CD4-positive, CD25-positive, alpha-beta regulatory T cell (primary cell): Measurements from ENCODE around the gene DYNC1LI1. TPM values are rescaled to one million over a fixed set of nuclear protein-coding genes. Genes with fewer than 3 reads are reported as not detected.

Experiments used
- ATAC-seq, 2 donors: fragments of 150-1000 bp; cut with Tn5 transposase; one replicate each; pipeline ENCODE4 v1.10.0; 2021; ENCODE audit warnings: low read depth in 2 of 2, moderate number of reproducible peaks in 2 of 2, moderate library complexity in 1 of 2
- DNase-seq, 3 donors: peaks; one replicate each; pipeline versions ENCODE4 v3.0.0 to v3.0.0-alpha.2; 2012 to 2022; ENCODE audit warnings: mixed read lengths in 1 of 3
- H3K27ac ChIP-seq: one replicate; pipeline ENCODE4 v1.7.0; 2013; ENCODE audit warnings: mild to moderate bottlenecking, low read length; ENCODE audit not compliant: insufficient read depth, poor library complexity, severe bottlenecking
- H3K27me3 ChIP-seq: one replicate; pipeline ENCODE4 v1.7.0; 2013; ENCODE audit warnings: low read length; ENCODE audit not compliant: control insufficient read depth, insufficient read depth
- H3K36me3 ChIP-seq: one replicate; pipeline ENCODE4 v1.7.0; 2013; ENCODE audit warnings: mild to moderate bottlenecking, low read length, moderate library complexity; ENCODE audit not compliant: control insufficient read depth, insufficient read depth
- H3K4me1 ChIP-seq: 2 replicates; pipeline ENCODE4 v1.7.0; 2013; ENCODE audit warnings: mild to moderate bottlenecking, low read length; ENCODE audit not compliant: insufficient read depth, control insufficient read depth, poor library complexity, severe bottlenecking
- H3K4me3 ChIP-seq: one replicate; pipeline ENCODE4 v1.7.0; 2013; ENCODE audit warnings: low read depth, mild to moderate bottlenecking, low read length, moderate library complexity
- H3K9me3 ChIP-seq, 2 experiments: 1 replicate in 1 of 2; 2 replicates in 1 of 2; pipeline ENCODE4 v1.7.0; 2013; ENCODE audit warnings: low read length in 2 of 2, mild to moderate bottlenecking in 1 of 2, moderate library complexity in 1 of 2; ENCODE audit not compliant: control insufficient read depth in 2 of 2
- H3K27ac Mint-ChIP-seq, 3 donors: one replicate each; pipeline ENCODE4 v1.8.0; 2020 to 2022; ENCODE audit warnings: mild to moderate bottlenecking in 3 of 3, mixed read lengths in 3 of 3, moderate library complexity in 2 of 3
- H3K27me3 Mint-ChIP-seq: one replicate; pipeline ENCODE4 v1.8.0; 2022; ENCODE audit warnings: mild to moderate bottlenecking, mixed read lengths
- H3K36me3 Mint-ChIP-seq: one replicate; pipeline ENCODE4 v1.8.0; 2020; ENCODE audit warnings: mixed read lengths
- H3K4me1 Mint-ChIP-seq, 4 donors: one replicate each; pipeline ENCODE4 v1.8.0; 2020 to 2022; ENCODE audit warnings: mixed read lengths in 4 of 4, mild to moderate bottlenecking in 1 of 4
- H3K4me3 Mint-ChIP-seq, 4 donors: one replicate each; pipeline ENCODE4 v1.8.0; 2020 to 2022; ENCODE audit warnings: mild to moderate bottlenecking in 4 of 4, mixed read lengths in 4 of 4, moderate library complexity in 3 of 4
- H3K9me3 Mint-ChIP-seq, 7 donors: one replicate each; pipeline ENCODE4 v1.8.0; 2020 to 2022; ENCODE audit warnings: mixed read lengths in 7 of 7, mild to moderate bottlenecking in 3 of 7, moderate library complexity in 2 of 7
- polyA plus RNA-seq, 4 donors: library from polyadenylated mRNA; unstranded; fragments of 300-500 nt; fragmentation: Illumina TruSeq; gene quantifications; one replicate each; pipeline ENCODE4 v1.2.3, GENCODE V29; 2021
- total RNA-seq: library from RNA; stranded (reverse); gene quantifications from one replicate; pipeline ENCODE4 v1.2.3, GENCODE V29; 2022

Gene DYNC1LI1
- total and polyA plus RNA-seq, 5 donors from 2014 or later, result 24.8 to 37.2 (median 30.0) TPM

GRCh38 chr3:32606960-32607359 lies 36.3 kb upstream of the DYNC1LI1 start:
- H3K9me3 Mint-ChIP-seq, result peaks cover 0 to 1% (median 0%) of the 10 kb centered on the region in 7 donors

GRCh38 chr3:32606277-32606676 lies 35.6 kb upstream of the DYNC1LI1 start:
- no peaks in the 10 kb centered on the region for H3K4me1 Mint-ChIP-seq
- Histone ChIP-seq H3K27ac (no peak overlapping the region), H3K36me3 (no peaks in the 10 kb centered on the region), H3K9me3 (no peaks in the 10 kb centered on the region), H3K27me3 (peaks cover 3% of the 10 kb centered on the region), H3K4me3 (no peak overlapping the region), H3K4me1 (no peaks in the 10 kb centered on the region)
- peaks cover 15% of the 10 kb centered on the region for H3K27me3 Mint-ChIP-seq
- H3K27ac Mint-ChIP-seq, result no peak overlapping the region
- ATAC-seq, result no peak
- no peaks in the 10 kb centered on the region for H3K36me3 Mint-ChIP-seq
- H3K4me3 Mint-ChIP-seq, result no peak overlapping the region
- peaks cover 0 to 1% (median 0%) of the 10 kb centered on the region in 7 donors for H3K9me3 Mint-ChIP-seq
- no peak for DNase-seq

More at GRCh38 chr3:32606960-32607359, 36.3 kb upstream of the DYNC1LI1 start:
- Mint-ChIP-seq H3K27ac (no peak overlapping the region), H3K4me1 (no peaks in the 10 kb centered on the region), H3K36me3 (no peaks in the 10 kb centered on the region), H3K4me3 (no peak overlapping the region), H3K27me3 (peaks cover 15% of the 10 kb centered on the region)
- no peaks in the 10 kb centered on the region for H3K4me1 ChIP-seq
- no peak for ATAC-seq
- H3K4me3 ChIP-seq, result no peak overlapping the region
- DNase-seq, result no peak
- H3K36me3 ChIP-seq, result no peaks in the 10 kb centered on the region
- H3K27ac ChIP-seq, result no peak overlapping the region
- peaks cover 3% of the 10 kb centered on the region for H3K27me3 ChIP-seq
- H3K9me3 ChIP-seq, result no peaks in the 10 kb centered on the region

- Histone ChIP-seq H3K9me3 (no peaks in the 10 kb centered on the region), H3K27me3 (peaks cover 2% of the 10 kb centered on the region), H3K4me1 (no peaks in the 10 kb centered on the region), H3K4me3 (no peak overlapping the region), H3K27ac (no peak overlapping the region), H3K36me3 (no peaks in the 10 kb centered on the region)
- ATAC-seq, result no peak
- Mint-ChIP-seq H3K27me3 (peaks cover 21% of the 10 kb centered on the region), H3K27ac (no peak overlapping the region), H3K36me3 (no peaks in the 10 kb centered on the region), H3K4me3 (no peak overlapping the region), H3K4me1 (no peaks in the 10 kb centered on the region), H3K9me3 (peaks cover 0 to 1% (median 0%) of the 10 kb centered on the region in 7 donors)
- DNase-seq, result no peak
Measured at GRCh38 chr3:32603064-32603463, 32.4 kb upstream of the DYNC1LI1 start.

GRCh38 chr3:32602206-32602605 lies 31.5 kb upstream of the DYNC1LI1 start:
- no peaks in the 10 kb centered on the region for H3K36me3 Mint-ChIP-seq
- Histone ChIP-seq H3K27ac (no peak overlapping the region), H3K27me3 (peaks cover 4% of the 10 kb centered on the region), H3K4me3 (no peak overlapping the region), H3K4me1 (no peaks in the 10 kb centered on the region), H3K36me3 (no peaks in the 10 kb centered on the region), H3K9me3 (no peaks in the 10 kb centered on the region)
- ATAC-seq, result no peak
- peaks cover 30% of the 10 kb centered on the region for H3K27me3 Mint-ChIP-seq
- H3K27ac Mint-ChIP-seq, result no peak overlapping the region
- H3K4me1 Mint-ChIP-seq, result no peaks in the 10 kb centered on the region
- peaks cover 0 to 2% (median 0%) of the 10 kb centered on the region in 7 donors for H3K9me3 Mint-ChIP-seq
- H3K4me3 Mint-ChIP-seq, result no peak overlapping the region
- DNase-seq, result no peak

GRCh38 chr3:32601722-32602121 lies 31.1 kb upstream of the DYNC1LI1 start:
- Mint-ChIP-seq H3K9me3 (peaks cover 0 to 2% (median 0%) of the 10 kb centered on the region in 7 donors), H3K27ac (no peak overlapping the region), H3K36me3 (no peaks in the 10 kb centered on the region), H3K4me1 (no peaks in the 10 kb centered on the region), H3K4me3 (no peak overlapping the region), H3K27me3 (peaks cover 34% of the 10 kb centered on the region)
- Histone ChIP-seq H3K4me3 (no peak overlapping the region), H3K9me3 (no peaks in the 10 kb centered on the region), H3K27ac (no peak overlapping the region), H3K27me3 (peaks cover 4% of the 10 kb centered on the region), H3K36me3 (no peaks in the 10 kb centered on the region), H3K4me1 (no peaks in the 10 kb centered on the region)
- DNase-seq (no peak), ATAC-seq (no peak)

GRCh38 chr3:32597656-32598055 lies 27.0 kb upstream of the DYNC1LI1 start:
- Mint-ChIP-seq H3K9me3 (peaks cover 0 to 2% (median 0%) of the 10 kb centered on the region in 7 donors), H3K4me1 (no peaks in the 10 kb centered on the region), H3K4me3 (no peak overlapping the region), H3K27me3 (peaks cover 46% of the 10 kb centered on the region), H3K27ac (no peak overlapping the region), H3K36me3 (no peaks in the 10 kb centered on the region)
- no peak overlapping the region for H3K4me3 ChIP-seq
- DNase-seq (no peak), ATAC-seq (no peak)
- no peaks in the 10 kb centered on the region for H3K4me1 ChIP-seq
- no peak overlapping the region for H3K27ac ChIP-seq
- H3K27me3 ChIP-seq, result peaks cover 9% of the 10 kb centered on the region
- no peaks in the 10 kb centered on the region for H3K36me3 ChIP-seq
- no peaks in the 10 kb centered on the region for H3K9me3 ChIP-seq

GRCh38 chr3:32596909-32597369 lies 26.3 kb upstream of the DYNC1LI1 start:
- H3K9me3 Mint-ChIP-seq, result peaks cover 0 to 2% (median 0%) of the 10 kb centered on the region in 7 donors
- peaks cover 49% of the 10 kb centered on the region for H3K27me3 Mint-ChIP-seq
- H3K4me3 Mint-ChIP-seq, result no peak overlapping the region
- Histone ChIP-seq H3K27me3 (peaks cover 9% of the 10 kb centered on the region), H3K36me3 (no peaks in the 10 kb centered on the region), H3K9me3 (no peaks in the 10 kb centered on the region), H3K27ac (no peak overlapping the region), H3K4me1 (no peaks in the 10 kb centered on the region), H3K4me3 (no peak overlapping the region)
- H3K4me1 Mint-ChIP-seq, result no peaks in the 10 kb centered on the region
- ATAC-seq (no peak), DNase-seq (no peak)
- H3K36me3 Mint-ChIP-seq, result no peaks in the 10 kb centered on the region
- H3K27ac Mint-ChIP-seq, result no peak overlapping the region

GRCh38 chr3:32596282-32596908 lies 25.7 kb upstream of the DYNC1LI1 start:
- peaks cover 9% of the 10 kb centered on the region for H3K27me3 ChIP-seq

More at GRCh38 chr3:32596282-32596908, 25.7 kb upstream of the DYNC1LI1 start:
- Histone ChIP-seq H3K4me1 (no peaks in the 10 kb centered on the region), H3K36me3 (no peaks in the 10 kb centered on the region), H3K27ac (no peak overlapping the region), H3K4me3 (no peak overlapping the region), H3K9me3 (no peaks in the 10 kb centered on the region)
- peaks cover 0 to 2% (median 0%) of the 10 kb centered on the region in 7 donors for H3K9me3 Mint-ChIP-seq
- ATAC-seq (no peak), DNase-seq (no peak)
- no peaks in the 10 kb centered on the region for H3K4me1 Mint-ChIP-seq
- H3K4me3 Mint-ChIP-seq, result no peak overlapping the region
- peaks cover 54% of the 10 kb centered on the region for H3K27me3 Mint-ChIP-seq
- no peak overlapping the region for H3K27ac Mint-ChIP-seq
- H3K36me3 Mint-ChIP-seq, result no peaks in the 10 kb centered on the region
